Smooth muscle cell (in vitro differentiated cells): Measurements from ENCODE around the gene AK6. TPM values are rescaled to one million over a fixed set of nuclear protein-coding genes. Genes with fewer than 3 reads are reported as not detected.
A peak's percentile ranks its signal among the peaks of the same experiment; 100 is the strongest.

Experiments
- DNase-seq: peaks from one replicate; lab custom pipeline; 2025; ENCODE audit not compliant: unreplicated experiment; lab: John Stamatoyannopoulos, UW
- H2AFZ ChIP-seq: fragments of 200-600 bp; sonication (generic); 2 replicates; pipeline ENCODE4 v1.6.0; 2016; ENCODE audit warnings: antibody characterized with exemption, low read depth, mild to moderate bottlenecking
- H3F3A ChIP-seq: fragments of 200-600 bp; sonication (generic); 2 replicates; pipeline ENCODE4 v1.6.0; 2017; ENCODE audit warnings: antibody characterized with exemption, low read depth
- H3K27ac ChIP-seq: fragments of 200-600 bp; sonication (generic); 2 replicates; pipeline ENCODE4 v1.5.1; 2016; ENCODE audit warnings: low read depth, mild to moderate bottlenecking
- H3K27me3 ChIP-seq: fragments of 200-600 bp; sonication (generic); 2 replicates; pipeline ENCODE4 v1.6.1; 2016; ENCODE audit warnings: low read depth, mild to moderate bottlenecking
- H3K36me3 ChIP-seq: fragments of 200-600 bp; sonication (generic); 2 replicates; pipeline ENCODE4 v1.5.1; 2016; ENCODE audit warnings: low read depth
- H3K4me1 ChIP-seq: fragments of 200-600 bp; sonication (generic); 2 replicates; pipeline ENCODE4 v1.5.1; 2016; ENCODE audit warnings: low read depth
- H3K4me2 ChIP-seq: fragments of 200-600 bp; sonication (generic); 2 replicates; pipeline ENCODE4 v1.6.0; 2016; ENCODE audit warnings: mild to moderate bottlenecking
- H3K4me3 ChIP-seq: fragments of 200-600 bp; sonication (generic); 2 replicates; pipeline ENCODE4 v1.5.1; 2016; ENCODE audit warnings: mild to moderate bottlenecking
- H3K79me2 ChIP-seq: fragments of 200-600 bp; sonication (generic); 2 replicates; pipeline ENCODE4 v1.6.0; 2016; ENCODE audit warnings: low read depth, mild to moderate bottlenecking
- H3K9ac ChIP-seq: fragments of 200-600 bp; sonication (generic); 2 replicates; pipeline ENCODE4 v1.6.0; 2016; ENCODE audit warnings: low read depth
- H3K9me3 ChIP-seq: fragments of 200-600 bp; sonication (generic); replicated peaks from 2 replicates; pipeline ENCODE4 v1.5.1; 2016; ENCODE audit warnings: low read depth
- H4K20me1 ChIP-seq: fragments of 200-600 bp; sonication (generic); 2 replicates; pipeline ENCODE4 v1.6.0; 2016; ENCODE audit warnings: low read depth
- CTCF ChIP-seq: fragments of 200-600 bp; sonication (generic); IDR thresholded peaks from 2 replicates; pipeline ENCODE4 v1.5.1; 2017; ENCODE audit warnings: borderline replicate concordance, mild to moderate bottlenecking, antibody characterized with exemption; ENCODE audit not compliant: insufficient read depth, poor library complexity, severe bottlenecking
- WGBS: methylation state at CpG from one replicate; pipeline ENCODE4 v1.1.7; 2016; ENCODE audit warnings: low lambda C conversion rate; 5-methylcytosine and 5-hydroxymethylcytosine counted together
- polyA plus RNA-seq: library from polyadenylated mRNA; unstranded; fragments of >200 nt; fragmentation: Nextera tagmentation; extraction: Ambion mirVana; gene quantifications from 2 replicates; pipeline ENCODE4 v1.2.1, GENCODE V29; 2016
- total RNA-seq: library from RNA; depleted of rRNA; stranded (reverse); fragments of >200 nt; gene quantifications from 2 replicates; pipeline ENCODE4 v1.2.3, GENCODE V29; 2014

Gene AK6
- total and polyA plus RNA-seq, 2 experiments from 2014 or later = 48.7 to 95.1 TPM

GRCh38 chr5:69415584-69415958 is 46.3 kb upstream of the AK6 start:
- Histone ChIP-seq H3K9ac (peak overlapping the region; percentile 56), H2AFZ (peak overlapping the region; percentile 68), H3K27me3 (peaks cover 23% of the 10 kb centered on the region), H3K36me3 (no peaks in the 10 kb centered on the region), H3K9me3 (no peaks in the 10 kb centered on the region), H3K4me1 (peaks cover 8% of the 10 kb centered on the region), H3K4me3 (peak overlapping the region; percentile 63), H3F3A (peaks cover 5% of the 10 kb centered on the region), H3K4me2 (peak overlapping the region; percentile 92), H4K20me1 (no peaks in the 10 kb centered on the region), H3K27ac (peak overlapping the region; percentile 18), H3K79me2 (no peaks in the 10 kb centered on the region)
- 6% methylated on average over 18 of the region's 18 CpGs for WGBS
- TF ChIP-seq CTCF = no peak
- DNase-seq = no peak

GRCh38 chr5:69414885-69415583 is 45.7 kb upstream of the AK6 start, which contains the start of gene MARVELD2:
TSS of gene MARVELD2 (plus strand) at chr5:69415116. CDS start at chr5:69419386, 4,270 bp downstream.
- H3K9ac ChIP-seq = peak within 1 kb of the TSS; percentile 56
- H2AFZ ChIP-seq = peak within 1 kb of the TSS; percentile 68
- peak; percentile 6 for DNase-seq
- H3K4me2 ChIP-seq = peak within 1 kb of the TSS; percentile 92
- H3K4me3 ChIP-seq = peak within 1 kb of the TSS; percentile 63
- 3% methylated on average over 59 of the region's 78 CpGs for WGBS
- no peaks in the 10 kb centered on the region for H3K9me3 ChIP-seq
- peak within 1 kb of the TSS; percentile 18 for H3K27ac ChIP-seq
- H3K79me2 ChIP-seq = no peaks in the 10 kb centered on the region
- H4K20me1 ChIP-seq = no peaks in the 10 kb centered on the region
- H3K27me3 ChIP-seq = peaks cover 23% of the 10 kb centered on the region
- H3F3A ChIP-seq = peaks cover 5% of the 10 kb centered on the region
- H3K4me1 ChIP-seq = peaks cover 8% of the 10 kb centered on the region
- H3K36me3 ChIP-seq = no peaks in the 10 kb centered on the region
- peak; percentile 15 for TF ChIP-seq CTCF

- DNase-seq = no peak
- 94% methylated on average over 15 of the region's 15 CpGs for WGBS
- no peaks in the 10 kb centered on the region for H3F3A ChIP-seq
- no peak overlapping the region for H3K9ac ChIP-seq
- H3K79me2 ChIP-seq = no peaks in the 10 kb centered on the region
- H4K20me1 ChIP-seq = no peaks in the 10 kb centered on the region
- H3K4me3 ChIP-seq = no peak overlapping the region
- H3K27ac ChIP-seq = no peak overlapping the region
- no peaks in the 10 kb centered on the region for H3K27me3 ChIP-seq
- H3K4me2 ChIP-seq = no peak overlapping the region
- H3K36me3 ChIP-seq = no peaks in the 10 kb centered on the region
- no peak for TF ChIP-seq CTCF
- H2AFZ ChIP-seq = no peak overlapping the region
- no peaks in the 10 kb centered on the region for H3K4me1 ChIP-seq
- H3K9me3 ChIP-seq = no peaks in the 10 kb centered on the region
Observed at GRCh38 chr5:69404659-69405330, 35.5 kb upstream of the AK6 start.
